Loucy (cell line): ENCODE data around the gene IGSF23.

ENCODE experiments used
- H2AFZ ChIP-seq: fragments of 200-600 bp; sonication (generic); 2 replicates; pipeline ENCODE4 v1.6.0; 2016; ENCODE audit warnings: antibody characterized with exemption, mild to moderate bottlenecking, low read length, moderate library complexity
- H3F3A ChIP-seq: fragments of 200-600 bp; 2 replicates; pipeline ENCODE4 v1.6.0; 2016; ENCODE audit warnings: antibody characterized with exemption, low read depth, mild to moderate bottlenecking
- H3K27me3 ChIP-seq: fragments of 200-600 bp; sonication (generic); 2 replicates; pipeline ENCODE4 v1.6.1; 2014; ENCODE audit warnings: low read length, mild to moderate bottlenecking; ENCODE audit not compliant: insufficient read depth, poor library complexity, severe bottlenecking
- H3K36me3 ChIP-seq: fragments of 200-600 bp; sonication (generic); 2 replicates; pipeline ENCODE4 v1.6.1; 2016; ENCODE audit warnings: low read length; ENCODE audit not compliant: insufficient read depth
- H3K4me1 ChIP-seq: fragments of 200-600 bp; sonication (generic); 2 replicates; pipeline ENCODE4 v1.5.1; 2014; ENCODE audit warnings: low read length, mild to moderate bottlenecking; ENCODE audit not compliant: insufficient read depth, poor library complexity, severe bottlenecking
- H3K4me2 ChIP-seq: fragments of 200-600 bp; sonication (generic); 2 replicates; pipeline ENCODE4 v1.6.0; 2014; ENCODE audit warnings: antibody characterized with exemption, low read length, low read depth, mild to moderate bottlenecking; ENCODE audit not compliant: poor library complexity, severe bottlenecking
- H3K4me3 ChIP-seq: fragments of 200-600 bp; sonication (generic); 2 replicates; pipeline ENCODE4 v1.5.1; 2014; ENCODE audit warnings: low read length, mild to moderate bottlenecking, mixed read lengths; ENCODE audit not compliant: poor library complexity, severe bottlenecking
- H3K79me2 ChIP-seq: fragments of 200-600 bp; sonication (generic); 2 replicates; pipeline ENCODE4 v1.6.1; 2014; ENCODE audit warnings: low read length; ENCODE audit not compliant: insufficient read depth
- H3K9ac ChIP-seq: fragments of 200-600 bp; sonication (generic); 2 replicates; pipeline ENCODE4 v1.6.0; 2014; ENCODE audit warnings: mild to moderate bottlenecking, low read depth, low read length, moderate library complexity; ENCODE audit not compliant: poor library complexity, severe bottlenecking
- H3K9me2 ChIP-seq: fragments of 200-600 bp; sonication (generic); replicated peaks from 2 replicates; pipeline ENCODE4 v1.6.1; 2016; ENCODE audit warnings: low read depth, low read length, mixed read lengths
- H3K9me3 ChIP-seq: fragments of 200-600 bp; sonication (generic); 2 replicates; pipeline ENCODE4 v1.6.1; 2014; ENCODE audit warnings: mild to moderate bottlenecking, antibody characterized with exemption, low read length, low read depth; ENCODE audit not compliant: insufficient read depth
- H4K20me1 ChIP-seq: fragments of 200-600 bp; sonication (generic); 2 replicates; pipeline ENCODE4 v1.6.0; 2014; ENCODE audit warnings: antibody characterized with exemption, low read length, mild to moderate bottlenecking; ENCODE audit not compliant: insufficient read depth, poor library complexity, severe bottlenecking
- EZH2phosphoT487 ChIP-seq: fragments of 200-600 bp; IDR thresholded peaks from 2 replicates; pipeline ENCODE4 v1.6.1; 2018; ENCODE audit warnings: antibody characterized with exemption, mild to moderate bottlenecking, moderate library complexity, borderline replicate concordance
- TF ChIP-seq, protein P1 (sequence below): fragments of 200-600 bp; sonication (generic); conservative IDR thresholded peaks from 2 replicates; pipeline ENCODE4 v1.5.1; 2014; ENCODE audit warnings: mild to moderate bottlenecking, antibody characterized with exemption, low read length

The IGSF23 gene

DNA sequence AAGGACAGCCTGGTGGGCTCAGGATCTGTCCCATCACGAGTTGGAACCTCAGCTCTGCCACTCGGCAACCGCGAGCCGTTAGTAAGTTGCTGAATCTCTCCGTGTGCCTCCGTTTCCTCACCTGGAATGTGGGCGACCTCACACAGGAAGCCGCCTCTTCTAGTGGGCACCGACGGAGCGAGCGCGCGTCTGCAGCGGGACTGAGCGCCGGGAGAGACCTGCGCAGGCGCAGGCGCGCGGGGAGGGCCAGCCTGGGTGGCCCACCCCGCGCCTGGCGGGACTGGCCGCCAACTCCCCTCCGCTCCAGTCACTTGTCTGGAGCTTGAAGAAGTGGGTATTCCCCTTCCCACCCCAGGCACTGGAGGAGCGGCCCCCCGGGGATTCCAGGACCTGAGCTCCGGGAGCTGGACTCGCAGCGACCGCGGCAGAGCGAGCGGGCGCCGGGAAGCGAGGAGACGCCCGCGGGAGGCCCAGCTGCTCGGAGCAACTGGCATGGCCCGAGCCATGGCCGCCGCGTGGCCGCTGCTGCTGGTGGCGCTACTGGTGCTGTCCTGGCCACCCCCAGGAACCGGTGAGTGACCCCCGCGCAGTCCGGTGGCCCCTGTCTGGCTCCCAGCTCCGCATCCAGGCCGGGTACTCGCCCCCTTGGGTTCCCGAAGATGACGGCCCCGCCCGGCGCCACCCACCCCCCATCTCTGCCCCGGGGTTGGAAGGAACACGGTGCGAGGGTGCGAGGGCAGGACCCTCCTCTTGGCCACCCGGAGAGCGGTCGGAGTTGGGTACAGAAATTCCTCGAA lies 30.4 kb downstream of the IGSF23 start, which contains the start of gene PVR:
Gene PVR, plus strand, starts transcription at position 306 of the 797 bp plus-strand sequence. Its CDS starts 187 bp downstream, at position 493.
- Histone ChIP-seq H3K9ac (no peak within 1 kb of the TSS), H2AFZ (no peak within 1 kb of the TSS), H3K9me3 (no peaks in the 10 kb centered on the region), H4K20me1 (no peaks in the 10 kb centered on the region), H3F3A (no peaks in the 10 kb centered on the region), H3K79me2 (no peaks in the 10 kb centered on the region), H3K4me1 (no peaks in the 10 kb centered on the region), H3K9me2 (no peaks in the 10 kb centered on the region), H3K4me2 (no peak within 1 kb of the TSS), H3K4me3 (no peak within 1 kb of the TSS), H3K27me3 (no peaks in the 10 kb centered on the region), H3K36me3 (no peaks in the 10 kb centered on the region)
- TF ChIP-seq, protein P1, sequence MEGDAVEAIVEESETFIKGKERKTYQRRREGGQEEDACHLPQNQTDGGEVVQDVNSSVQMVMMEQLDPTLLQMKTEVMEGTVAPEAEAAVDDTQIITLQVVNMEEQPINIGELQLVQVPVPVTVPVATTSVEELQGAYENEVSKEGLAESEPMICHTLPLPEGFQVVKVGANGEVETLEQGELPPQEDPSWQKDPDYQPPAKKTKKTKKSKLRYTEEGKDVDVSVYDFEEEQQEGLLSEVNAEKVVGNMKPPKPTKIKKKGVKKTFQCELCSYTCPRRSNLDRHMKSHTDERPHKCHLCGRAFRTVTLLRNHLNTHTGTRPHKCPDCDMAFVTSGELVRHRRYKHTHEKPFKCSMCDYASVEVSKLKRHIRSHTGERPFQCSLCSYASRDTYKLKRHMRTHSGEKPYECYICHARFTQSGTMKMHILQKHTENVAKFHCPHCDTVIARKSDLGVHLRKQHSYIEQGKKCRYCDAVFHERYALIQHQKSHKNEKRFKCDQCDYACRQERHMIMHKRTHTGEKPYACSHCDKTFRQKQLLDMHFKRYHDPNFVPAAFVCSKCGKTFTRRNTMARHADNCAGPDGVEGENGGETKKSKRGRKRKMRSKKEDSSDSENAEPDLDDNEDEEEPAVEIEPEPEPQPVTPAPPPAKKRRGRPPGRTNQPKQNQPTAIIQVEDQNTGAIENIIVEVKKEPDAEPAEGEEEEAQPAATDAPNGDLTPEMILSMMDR, result no peak
- TF ChIP-seq EZH2phosphoT487, result no peak

DNA sequence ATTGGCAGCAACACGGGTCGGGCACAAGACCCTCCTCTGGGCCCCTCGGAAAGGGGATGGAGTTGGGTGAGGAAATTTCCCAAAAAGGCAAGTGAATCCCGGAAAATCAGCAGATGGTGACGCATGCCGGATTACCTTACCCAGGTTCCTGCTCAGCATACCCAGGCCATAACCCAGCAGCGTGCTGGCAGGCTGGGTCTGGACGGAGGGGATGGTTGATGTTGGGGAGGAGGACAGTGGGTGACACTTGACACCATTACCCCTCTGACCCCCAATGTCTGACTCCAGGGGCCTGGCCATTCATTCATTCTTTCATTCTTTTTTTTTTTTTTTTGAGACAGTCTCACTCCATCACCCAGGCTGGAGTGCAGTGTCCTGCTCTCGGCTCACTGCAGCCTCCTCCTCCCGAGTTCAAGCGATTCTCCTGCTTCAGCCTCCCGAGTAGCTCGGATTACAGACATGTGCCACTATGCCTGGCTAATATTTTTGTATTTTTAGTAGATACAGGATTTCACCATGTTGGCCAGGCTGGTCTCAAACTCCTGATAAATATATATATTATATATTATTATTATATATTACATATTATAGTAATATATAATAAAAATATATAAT lies 31.1 kb downstream of the IGSF23 start:
- Histone ChIP-seq H3K79me2 (no peaks in the 10 kb centered on the region), H3K9me2 (no peaks in the 10 kb centered on the region), H3F3A (no peaks in the 10 kb centered on the region), H3K27me3 (no peaks in the 10 kb centered on the region), H3K36me3 (no peaks in the 10 kb centered on the region), H3K4me2 (no peak overlapping the region), H3K4me1 (no peaks in the 10 kb centered on the region), H2AFZ (no peak overlapping the region), H3K9me3 (no peaks in the 10 kb centered on the region), H3K9ac (no peak overlapping the region), H3K4me3 (no peak overlapping the region), H4K20me1 (no peaks in the 10 kb centered on the region)
- TF ChIP-seq, protein P1, result no peak
- no peak for TF ChIP-seq EZH2phosphoT487

DNA sequence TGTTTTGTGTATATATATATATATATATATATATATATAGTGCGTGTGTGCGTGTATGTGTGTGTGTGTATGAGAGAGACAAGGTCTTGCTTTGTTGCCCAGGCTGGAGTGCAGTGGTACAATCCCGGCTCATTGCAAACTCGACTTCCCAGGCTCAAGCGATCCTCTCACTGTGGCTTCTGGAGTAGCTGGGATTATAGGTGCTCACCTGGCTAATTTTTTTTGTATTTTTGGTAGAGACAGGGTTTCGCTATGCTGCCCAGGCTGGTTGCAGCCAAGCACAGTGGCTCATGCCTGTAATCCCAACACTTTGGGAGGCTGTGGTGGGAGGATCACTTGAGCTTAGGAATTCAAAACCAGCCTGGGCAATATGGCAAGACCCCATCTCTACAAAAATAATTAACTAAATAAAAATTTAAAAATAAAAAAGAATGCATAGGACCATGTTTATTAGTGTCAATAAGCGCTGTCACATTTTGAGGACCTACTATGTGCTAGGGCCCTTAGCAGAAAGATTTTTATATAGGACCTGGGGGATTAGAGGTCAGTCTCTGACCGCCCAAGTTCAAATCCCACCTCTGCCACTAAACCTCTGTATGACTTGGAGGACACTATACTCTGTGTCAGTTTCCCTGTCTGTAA lies 32.2 kb downstream of the IGSF23 start:
- TF ChIP-seq, protein P1, result no peak
- no peak for TF ChIP-seq EZH2phosphoT487
- no peak overlapping the region for H2AFZ ChIP-seq
- no peaks in the 10 kb centered on the region for H3K4me1 ChIP-seq
- H3K4me2 ChIP-seq, result no peak overlapping the region
- H3K4me3 ChIP-seq, result no peak overlapping the region
- H3K36me3 ChIP-seq, result no peaks in the 10 kb centered on the region
- H4K20me1 ChIP-seq, result no peaks in the 10 kb centered on the region
- no peaks in the 10 kb centered on the region for H3K27me3 ChIP-seq
- H3K9me2 ChIP-seq, result no peaks in the 10 kb centered on the region
- H3F3A ChIP-seq, result no peaks in the 10 kb centered on the region
- no peaks in the 10 kb centered on the region for H3K79me2 ChIP-seq
- no peaks in the 10 kb centered on the region for H3K9me3 ChIP-seq
- H3K9ac ChIP-seq, result no peak overlapping the region
